GM20431 (cell line): ENCODE results near the gene DGKB.

ENCODE experiments used
- in situ Hi-C: fragments of 300-500 bp; cut with MseI, MboI; formaldehyde crosslinking; loops from one replicate; pipeline ENCODE4 v1.15.0; 2020; ENCODE audit warnings: low sequenced_read_pairs; ENCODE audit not compliant: unreplicated experiment

Gene DGKB

GRCh38 chr7:14420768-14421167 is 481.8 kb downstream of the DGKB start:
- in situ Hi-C loops, result no loop called here

GRCh38 chr7:14419531-14419930 is 483.0 kb downstream of the DGKB start:
- in situ Hi-C loops, result no loop called here

GRCh38 chr7:14418633-14419032 is 483.9 kb downstream of the DGKB start:
- in situ Hi-C loops, result no loop called here

- in situ Hi-C loops, result no loop called here
These were observed 488.1 kb downstream of the DGKB start for GRCh38 chr7:14414274-14414986.

GRCh38 chr7:14407246-14408015 is 495.1 kb downstream of the DGKB start:
- in situ Hi-C loops, result no loop called here

GRCh38 chr7:14403587-14403986 is 499.0 kb downstream of the DGKB start:
- in situ Hi-C loops, result no loop called here

GRCh38 chr7:14400271-14400670 is 502.3 kb downstream of the DGKB start:
- in situ Hi-C loops, result no loop called here

- in situ Hi-C loops, result no loop called here
These were observed 504.0 kb downstream of the DGKB start for GRCh38 chr7:14398526-14398925.

GRCh38 chr7:14395860-14396259 is 506.7 kb downstream of the DGKB start:
- in situ Hi-C loops, result no loop called here

- in situ Hi-C loops, result no loop called here
These were observed 507.8 kb downstream of the DGKB start for GRCh38 chr7:14394786-14395185.

- in situ Hi-C loops, result no loop called here
These were observed 513.0 kb downstream of the DGKB start for GRCh38 chr7:14389595-14389994.

GRCh38 chr7:14389181-14389591 is 513.4 kb downstream of the DGKB start:
- in situ Hi-C loops, result no loop called here

GRCh38 chr7:14385074-14385473 is 517.5 kb downstream of the DGKB start:
- in situ Hi-C loops, result no loop called here

- in situ Hi-C loops, result no loop called here
These were observed 520.6 kb downstream of the DGKB start for GRCh38 chr7:14381936-14382335.

GRCh38 chr7:14381306-14381705 is 521.2 kb downstream of the DGKB start:
- in situ Hi-C loops, result no loop called here

GRCh38 chr7:14380881-14381280 is 521.7 kb downstream of the DGKB start:
- in situ Hi-C loops, result no loop called here

- in situ Hi-C loops, result no loop called here
These were observed 524.8 kb downstream of the DGKB start for GRCh38 chr7:14377646-14378266.

GRCh38 chr7:14376711-14377110 is 525.8 kb downstream of the DGKB start:
- in situ Hi-C loops, result no loop called here

- in situ Hi-C loops, result no loop called here
These were observed 526.6 kb downstream of the DGKB start for GRCh38 chr7:14375998-14376397.

GRCh38 chr7:14374336-14374735 is 528.2 kb downstream of the DGKB start:
- in situ Hi-C loops, result no loop called here

- in situ Hi-C loops, result no loop called here
These were observed 534.3 kb downstream of the DGKB start for GRCh38 chr7:14368285-14368684.
